COR-L47 (cell line): ENCODE data around the gene IQSEC1.
"Not testable (repeated sequence)": the region's sequence is repeated elsewhere in the genome, so short reads cannot be mapped to it uniquely, and the experiment has no call there.

Experiments used
- DNase-seq: peaks from one replicate; lab custom pipeline; 2025; lab: John Stamatoyannopoulos, UW

The IQSEC1 gene

DNA sequence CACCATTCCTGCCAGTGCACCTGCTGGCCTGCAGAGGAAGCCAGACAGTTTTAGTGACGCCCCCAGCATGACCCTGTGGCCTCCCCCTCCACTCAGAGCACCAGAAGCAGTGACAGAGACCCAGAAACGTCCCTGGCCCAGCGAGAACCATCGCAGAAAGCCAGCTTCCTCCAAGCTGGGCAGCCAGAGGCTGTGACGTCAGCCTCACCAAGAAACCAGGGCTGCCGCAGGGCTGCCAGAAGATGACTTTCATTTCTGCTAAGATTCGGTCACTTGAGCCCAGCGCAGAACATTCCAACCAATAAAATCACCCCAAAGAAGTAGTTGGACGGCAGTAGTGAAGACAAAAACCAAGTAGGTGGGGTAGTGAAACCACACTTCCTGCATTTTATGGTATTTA is 202.3 kb downstream of the IQSEC1 start:
- no peak for DNase-seq

DNA sequence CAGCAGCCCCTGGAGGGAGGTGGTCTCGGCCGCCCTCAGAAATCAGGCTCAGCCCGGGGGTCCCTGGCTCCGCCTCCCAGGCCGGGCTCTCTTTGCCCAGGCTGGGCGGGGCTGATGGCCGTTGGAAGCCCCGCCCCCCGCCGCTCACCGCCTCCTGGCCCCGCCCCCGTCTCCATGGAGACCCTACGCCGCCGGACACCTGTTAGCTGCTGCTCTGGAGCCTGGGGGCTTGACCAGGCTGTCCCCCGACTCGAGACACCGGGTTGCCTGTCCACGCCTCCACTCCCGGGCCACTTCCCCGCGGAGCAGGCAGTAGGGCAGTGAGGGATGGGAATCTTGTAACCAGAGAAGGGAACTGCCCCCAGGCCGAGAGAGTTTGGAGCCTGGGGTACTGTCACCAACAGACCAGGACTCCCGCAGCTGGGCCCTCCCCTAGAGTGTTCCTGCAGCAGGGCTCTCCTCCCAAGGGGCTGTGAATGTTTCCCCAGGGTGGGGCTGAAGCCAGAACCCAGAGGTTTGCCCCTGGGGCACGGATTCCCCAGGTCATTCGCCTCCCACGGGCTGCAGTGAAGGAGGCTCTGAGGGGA is 204.1 kb downstream of the IQSEC1 start:
- DNase-seq, result no peak

- peak; percentile 58 for DNase-seq
Observed at GRCh38 chr3:12868039-12869034, 204.9 kb downstream of the IQSEC1 start.

GRCh38 chr3:12866836-12867235 is 206.4 kb downstream of the IQSEC1 start:
- no peak for DNase-seq

- no peak for DNase-seq
Observed at GRCh38 chr3:12865271-12865670, 208.0 kb downstream of the IQSEC1 start.

GRCh38 chr3:12862387-12862786 is 210.8 kb downstream of the IQSEC1 start:
- no peak for DNase-seq

GRCh38 chr3:12861611-12862010 is 211.6 kb downstream of the IQSEC1 start:
- no peak for DNase-seq

DNA sequence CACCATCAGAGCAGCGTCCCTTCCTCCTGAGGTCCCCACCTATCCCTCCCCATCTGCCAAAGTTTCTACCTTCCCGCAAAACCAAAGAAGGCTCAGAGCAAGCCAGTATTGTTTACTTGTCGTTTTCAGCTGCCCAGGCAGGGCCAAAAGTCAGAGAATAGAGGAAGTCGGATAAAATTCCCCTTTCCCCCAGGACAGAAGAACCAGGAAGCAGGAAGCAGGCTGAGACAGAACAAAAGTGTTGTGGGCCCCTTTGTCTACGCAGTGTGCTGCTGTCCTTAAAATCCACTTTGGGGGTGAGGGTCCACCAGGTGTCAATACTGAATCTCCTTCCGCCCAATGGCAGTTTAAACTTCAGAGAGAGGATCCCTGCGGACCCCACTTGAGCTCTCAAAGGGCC is 213.4 kb downstream of the IQSEC1 start:
- no peak for DNase-seq

GRCh38 chr3:12856626-12857025 is 216.6 kb downstream of the IQSEC1 start:
- no peak for DNase-seq

- no peak for DNase-seq
Observed at GRCh38 chr3:12854565-12854964, 218.7 kb downstream of the IQSEC1 start.

DNA sequence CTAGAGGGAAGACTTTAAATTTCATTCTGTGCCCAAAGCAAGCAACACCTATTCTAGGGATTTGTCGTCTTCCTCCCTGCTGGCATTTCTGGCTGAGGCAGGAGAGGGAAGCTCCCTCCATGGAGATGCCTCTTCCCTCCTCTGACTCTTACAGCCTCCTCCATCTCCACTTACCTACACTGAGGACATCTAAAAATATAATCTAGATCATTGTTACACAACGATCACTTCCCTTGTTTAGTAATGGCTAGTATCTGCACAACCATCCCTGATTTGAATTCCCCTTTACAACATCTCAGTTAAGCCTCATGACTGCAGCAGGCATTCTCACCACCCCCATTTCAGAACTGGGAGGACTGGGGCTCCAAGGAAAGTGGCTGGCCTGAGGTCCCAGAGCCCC is 219.4 kb downstream of the IQSEC1 start:
- DNase-seq, result not testable (repeated sequence)

- no peak for DNase-seq
Observed at GRCh38 chr3:12852201-12852600, 221.0 kb downstream of the IQSEC1 start.
